HepG2 (cell line): ENCODE data around the gene TEX30. TPM values are rescaled to one million over a fixed set of nuclear protein-coding genes. Genes with fewer than 3 reads are reported as not detected.

ENCODE experiments used
- ATAC-seq: fragments of 200-7000 bp; cut with Tn5 transposase; 3 replicates; pipeline ENCODE4 v1.9.1; 2020; ENCODE audit warnings: mild to moderate bottlenecking, moderate library complexity
- BruUV-seq: library from RNA; stranded (reverse); fragments of 400-500 nt; replicated peaks from 2 replicates; lab custom pipeline; 2021; lab: Mats Ljungman, UMichigan
- CTCF ChIA-PET: fragments of 300-600 bp; formaldehyde crosslinking; extraction: SDS; loops from one replicate; lab custom pipeline; 2021; ENCODE audit warnings: low total read pairs, inconsistent platforms, low intra/inter-chr PET ratio; lab: Yijun Ruan, JAX
- POLR2A ChIA-PET: fragments of 350-600 bp; sonication (Branson Sonifier 250); formaldehyde crosslinking; loops from one replicate; lab custom pipeline; 2020; ENCODE audit warnings: antibody characterized with exemption, inconsistent platforms; lab: Yijun Ruan, JAX
- DNase-seq: peaks from one replicate; pipeline ENCODE4 v3.0.0-alpha.2; 2015; ENCODE audit warnings: low spot score
- FAIRE-seq: peaks from 3 replicates; lab custom pipeline; 2011; peaks lifted over from hg19 to GRCh38; lab: Jason Lieb, UNC
- H2AFZ ChIP-seq: one replicate; pipeline ENCODE4 v1.6.1; 2011; ENCODE audit warnings: low read length, inconsistent platforms
- H3K27ac ChIP-seq: fragments of 300-600 bp; 3 replicates; pipeline ENCODE4 v1.8.0; 2011; ENCODE audit warnings: mixed run types, mild to moderate bottlenecking, mixed read lengths, low read length, inconsistent platforms; ENCODE audit not compliant: insufficient read depth; ENCODE audit errors: extremely low read length
- H3K27me3 ChIP-seq, 2 experiments: fragments of 200-600 bp in 1 of 2; 2 replicates in 1 of 2; 3 replicates in 1 of 2; pipeline versions ENCODE4 v1.6.0 to v1.8.0; 2011; ENCODE audit warnings: low read length in 2 of 2, mild to moderate bottlenecking in 2 of 2, moderate library complexity in 2 of 2, inconsistent platforms in 1 of 2; ENCODE audit not compliant: insufficient read depth in 2 of 2, control insufficient read depth in 1 of 2
- H3K36me3 ChIP-seq, 2 experiments: fragments of 200-600 bp in 1 of 2; replicated peaks in 1 of 2; 2 replicates in 1 of 2; 3 replicates in 1 of 2; pipeline versions ENCODE4 v1.5.1 to v1.8.0; 2011; ENCODE audit warnings: low read length in 2 of 2, inconsistent platforms in 1 of 2; ENCODE audit not compliant: insufficient read depth in 2 of 2, control insufficient read depth in 1 of 2
- H3K4me1 ChIP-seq: 2 replicates; pipeline ENCODE4 v1.5.1; 2012; ENCODE audit warnings: low read length, inconsistent platforms; ENCODE audit not compliant: insufficient read depth
- H3K4me2 ChIP-seq: 2 replicates; pipeline ENCODE4 v1.6.0; 2011; ENCODE audit warnings: low read depth, low read length, inconsistent platforms
- H3K4me3 ChIP-seq, 3 experiments: fragments of 200-600 bp in 1 of 3; sonication (generic), shearing (Covaris generic) in 1 of 3; replicated peaks in 1 of 3; 2 replicates each; pipeline ENCODE4 v1.5.1; 2011 to 2016; ENCODE audit warnings: low read length in 3 of 3, inconsistent platforms in 2 of 3, low read depth in 2 of 3, mild to moderate bottlenecking in 2 of 3, control low read depth in 1 of 3, mixed read lengths in 1 of 3; ENCODE audit not compliant: insufficient read depth in 1 of 3
- H3K79me2 ChIP-seq: one replicate; pipeline ENCODE4 v1.6.1; 2011; ENCODE audit warnings: low read length, inconsistent platforms; ENCODE audit not compliant: insufficient read depth
- H3K9ac ChIP-seq: 2 replicates; pipeline ENCODE4 v1.6.0; 2011; ENCODE audit warnings: mild to moderate bottlenecking, low read depth, low read length, inconsistent platforms; ENCODE audit not compliant: insufficient read depth
- H3K9me3 ChIP-seq: 2 replicates; pipeline ENCODE4 v1.5.1; 2012; ENCODE audit warnings: mild to moderate bottlenecking, low read length
- H4K20me1 ChIP-seq: 2 replicates; pipeline ENCODE4 v1.6.0; 2011; ENCODE audit warnings: inconsistent platforms, mild to moderate bottlenecking, low read length, moderate library complexity; ENCODE audit not compliant: insufficient read depth
- EEA1 ChIP-seq: sonication (generic); formaldehyde crosslinking; IDR thresholded peaks from 2 replicates; pipeline ENCODE4 v1.5.1; 2020; ENCODE audit warnings: mild to moderate bottlenecking, missing genetic modification reagents, borderline replicate concordance
- ONECUT2 ChIP-seq: sonication (generic); formaldehyde crosslinking; IDR thresholded peaks from 2 replicates; pipeline ENCODE4 v1.4.0; 2020; ENCODE audit warnings: missing genetic modification reagents
- PLRG1 ChIP-seq: fragments of 450-650 bp; conservative IDR thresholded peaks from 2 replicates; pipeline ENCODE4 v1.6.1; 2016
- RORA ChIP-seq: sonication (generic); formaldehyde crosslinking; IDR thresholded peaks from 2 replicates; pipeline ENCODE4 v1.5.0; 2020; ENCODE audit warnings: mild to moderate bottlenecking, missing genetic modification reagents, moderate library complexity
- SMARCC2 ChIP-seq: fragments of 450-650 bp; IDR thresholded peaks from 2 replicates; pipeline ENCODE4 v1.6.1; 2017; ENCODE audit warnings: antibody characterized with exemption, mild to moderate bottlenecking
- ZFP62 ChIP-seq: sonication (generic); formaldehyde crosslinking; IDR thresholded peaks from 2 replicates; pipeline ENCODE4 v1.4.0; 2020; ENCODE audit warnings: missing genetic modification reagents
- ZIK1 ChIP-seq: sonication (generic); formaldehyde crosslinking; IDR thresholded peaks from 2 replicates; pipeline ENCODE4 v1.5.0; 2020; ENCODE audit warnings: mild to moderate bottlenecking, low read depth, missing genetic modification reagents, borderline replicate concordance
- ZNF232 ChIP-seq: sonication (generic); formaldehyde crosslinking; IDR thresholded peaks from 2 replicates; pipeline ENCODE4 v1.4.0; 2020; ENCODE audit warnings: missing genetic modification reagents, borderline replicate concordance
- ZNF251 ChIP-seq: sonication (generic); formaldehyde crosslinking; IDR thresholded peaks from 2 replicates; pipeline ENCODE4 v1.9.0; 2021; ENCODE audit warnings: mild to moderate bottlenecking, missing genetic modification reagents
- ZNF33B ChIP-seq: sonication (generic); formaldehyde crosslinking; IDR thresholded peaks from 2 replicates; pipeline ENCODE4 v1.5.1; 2020; ENCODE audit warnings: mild to moderate bottlenecking, missing genetic modification reagents
- ZNF547 ChIP-seq: sonication (generic); formaldehyde crosslinking; IDR thresholded peaks from 2 replicates; pipeline ENCODE4 v1.5.1; 2020; ENCODE audit warnings: mild to moderate bottlenecking, missing genetic modification reagents
- WGBS: methylation state at CpG from one replicate; pipeline ENCODE4 v1.1.6; 2017; ENCODE audit warnings: low lambda C conversion rate; 5-methylcytosine and 5-hydroxymethylcytosine counted together
- in situ Hi-C: cut with HindIII; loops from 2 replicates; pipeline ENCODE4 v1.10.0; 2017; ENCODE audit warnings: low pct_unique_long_range_greater_than_20kb; ENCODE audit not compliant: extremely low pct_ligation_motif_present
- intact Hi-C: fragments of 100-400 bp; cut with micrococcal nuclease; formaldehyde crosslinking; loops from one replicate; pipeline ENCODE4 v1.10.0; 2022; ENCODE audit not compliant: unreplicated experiment
- polyA plus RNA-seq, 8 experiments: library from polyadenylated mRNA; depleted of rRNA in 3 of 8; stranded (reverse) in 7 of 8; unstranded in 1 of 8; fragments of >200 nt; fragmentation: Illumina TruSeq in 4 of 8; extraction: Trizol in 4 of 8; gene quantifications; 2 replicates each; pipeline versions ENCODE4 v1.2.1 to v1.2.3, GENCODE V29; 2011 to 2016; ENCODE audit warnings: low read depth in 4 of 8, missing spikeins in 1 of 8, mixed read lengths in 1 of 8; ENCODE audit not compliant: insufficient read depth in 1 of 8
- total RNA-seq, 5 experiments: library from RNA; depleted of rRNA; stranded (reverse); fragments of >200 nt; fragmentation: Illumina TruSeq; extraction: Trizol; gene quantifications; 2 replicates each; pipeline ENCODE4 v1.2.3, GENCODE V29; 2016; ENCODE audit warnings: low read depth in 1 of 5
- TF ChIP-seq, protein P1 (sequence below): sonication (generic); formaldehyde crosslinking; IDR thresholded peaks from 2 replicates; pipeline ENCODE4 v1.8.0; 2022; ENCODE audit warnings: mild to moderate bottlenecking, missing genetic modification reagents, moderate library complexity
- TF ChIP-seq, protein P2 (sequence below): sonication (generic); formaldehyde crosslinking; IDR thresholded peaks from 2 replicates; pipeline ENCODE4 v1.4.0; 2020; ENCODE audit warnings: mild to moderate bottlenecking, missing genetic modification reagents, borderline replicate concordance
- TF ChIP-seq, protein P3 (sequence below): fragments of 450-650 bp; IDR thresholded peaks from 2 replicates; pipeline ENCODE4 v1.6.1; 2017
- TF ChIP-seq, protein P4 (sequence below): sonication (generic); formaldehyde crosslinking; conservative IDR thresholded peaks from 2 replicates; pipeline ENCODE4 v1.8.0; 2022; ENCODE audit warnings: low read depth, missing genetic modification reagents

TEX30 gene
- total and polyA plus RNA-seq, 2 of the 13 experiments (the other 11 are each of a cell fraction or from before 2014, with no cell fraction given), result 0.60 to 1.2 TPM

DNA sequence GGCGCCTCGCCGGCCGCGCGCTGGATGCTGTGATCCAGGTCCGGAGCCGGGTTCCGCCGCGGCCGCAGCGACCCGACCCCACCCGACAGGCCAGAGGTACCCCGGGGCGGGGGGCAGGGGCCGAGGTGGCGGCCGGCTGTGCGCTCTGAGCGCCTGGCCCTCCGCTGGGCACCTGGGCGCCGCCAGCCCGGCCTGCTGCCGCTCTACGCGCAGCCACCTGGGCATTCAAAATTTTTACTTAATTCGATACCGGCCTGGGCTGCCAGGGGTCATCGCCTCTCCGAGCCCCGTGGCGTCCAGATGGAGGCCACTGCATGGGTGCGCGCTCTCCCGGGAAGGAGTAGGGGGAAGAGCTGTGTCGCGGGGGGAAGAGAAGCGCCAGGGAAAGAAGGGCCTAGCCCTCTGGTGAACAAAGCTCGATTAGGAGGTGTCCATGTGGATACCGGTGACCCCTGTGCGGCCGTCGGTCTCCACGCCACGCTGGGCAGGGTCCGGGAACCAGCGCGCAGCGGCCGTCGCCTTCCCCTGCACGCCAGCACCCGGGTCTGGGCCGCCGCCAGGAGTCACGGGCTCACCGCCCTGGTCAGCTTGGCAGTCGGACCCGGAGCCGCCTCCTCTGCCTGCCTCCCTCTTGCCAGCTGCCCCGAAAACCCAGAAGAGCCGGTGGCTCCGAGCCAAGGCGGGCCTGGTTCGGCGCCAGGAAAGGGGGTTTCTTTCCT lies 26.0 kb upstream of the TEX30 start:
- Histone ChIP-seq H3K4me3 (peak overlapping the region; percentile 70 to 89 (median 83)), H3K9me3 (no peaks in the 10 kb centered on the region), H3K4me2 (peak overlapping the region; percentile 74), H2AFZ (no peak overlapping the region), H3K79me2 (peaks cover 28% of the 10 kb centered on the region), H3K4me1 (peaks cover 24% of the 10 kb centered on the region), H3K36me3 (no peaks in the 10 kb centered on the region; a peak in 1 of 5 replicates), H3K27me3 (no peaks in the 10 kb centered on the region; a peak in 1 of 5 replicates), H3K9ac (peak overlapping the region; percentile 87), H4K20me1 (no peaks in the 10 kb centered on the region), H3K27ac (peak overlapping the region; percentile 78)
- in situ Hi-C loops, result no loop called here
- POLR2A ChIA-PET, result interaction anchor here (1.0 to 3.6 kb wide), 4 partner anchors 29 to 203 kb away, joined by 4 to 21 read pairs (median 8); partner anchors contain the start of gene ERCC5
- peak; percentile 46 for ATAC-seq
- FAIRE-seq, result no peak
- CTCF ChIA-PET, result interaction anchor here (1.4 to 2.0 kb wide), 3 partner anchors 48 to 219 kb away, joined by 4 to 9 read pairs (median 6); no protein-coding TSS in a partner anchor
- DNase-seq, result no peak
- WGBS, result 2% methylated on average over 15 of the region's 69 CpGs
- intact Hi-C loops, result loop anchor here (1.0 kb wide), 5 partner anchors 28 to 219 kb away; no protein-coding TSS in a partner anchor
- no TSS peak for BruUV-seq
- no peak for TF ChIP-seq ZFP62
- TF ChIP-seq ONECUT2 (CRISPR knock-in tag), result no peak
- TF ChIP-seq, protein P1, sequence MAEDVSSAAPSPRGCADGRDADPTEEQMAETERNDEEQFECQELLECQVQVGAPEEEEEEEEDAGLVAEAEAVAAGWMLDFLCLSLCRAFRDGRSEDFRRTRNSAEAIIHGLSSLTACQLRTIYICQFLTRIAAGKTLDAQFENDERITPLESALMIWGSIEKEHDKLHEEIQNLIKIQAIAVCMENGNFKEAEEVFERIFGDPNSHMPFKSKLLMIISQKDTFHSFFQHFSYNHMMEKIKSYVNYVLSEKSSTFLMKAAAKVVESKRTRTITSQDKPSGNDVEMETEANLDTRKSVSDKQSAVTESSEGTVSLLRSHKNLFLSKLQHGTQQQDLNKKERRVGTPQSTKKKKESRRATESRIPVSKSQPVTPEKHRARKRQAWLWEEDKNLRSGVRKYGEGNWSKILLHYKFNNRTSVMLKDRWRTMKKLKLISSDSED (CRISPR knock-in tag), result no peak
- no peak for TF ChIP-seq EEA1 (CRISPR knock-in tag)
- TF ChIP-seq ZNF251, result 0 out of 2 replicates have a peak, but pooled peaks have one; percentile 36
- TF ChIP-seq, protein P2, sequence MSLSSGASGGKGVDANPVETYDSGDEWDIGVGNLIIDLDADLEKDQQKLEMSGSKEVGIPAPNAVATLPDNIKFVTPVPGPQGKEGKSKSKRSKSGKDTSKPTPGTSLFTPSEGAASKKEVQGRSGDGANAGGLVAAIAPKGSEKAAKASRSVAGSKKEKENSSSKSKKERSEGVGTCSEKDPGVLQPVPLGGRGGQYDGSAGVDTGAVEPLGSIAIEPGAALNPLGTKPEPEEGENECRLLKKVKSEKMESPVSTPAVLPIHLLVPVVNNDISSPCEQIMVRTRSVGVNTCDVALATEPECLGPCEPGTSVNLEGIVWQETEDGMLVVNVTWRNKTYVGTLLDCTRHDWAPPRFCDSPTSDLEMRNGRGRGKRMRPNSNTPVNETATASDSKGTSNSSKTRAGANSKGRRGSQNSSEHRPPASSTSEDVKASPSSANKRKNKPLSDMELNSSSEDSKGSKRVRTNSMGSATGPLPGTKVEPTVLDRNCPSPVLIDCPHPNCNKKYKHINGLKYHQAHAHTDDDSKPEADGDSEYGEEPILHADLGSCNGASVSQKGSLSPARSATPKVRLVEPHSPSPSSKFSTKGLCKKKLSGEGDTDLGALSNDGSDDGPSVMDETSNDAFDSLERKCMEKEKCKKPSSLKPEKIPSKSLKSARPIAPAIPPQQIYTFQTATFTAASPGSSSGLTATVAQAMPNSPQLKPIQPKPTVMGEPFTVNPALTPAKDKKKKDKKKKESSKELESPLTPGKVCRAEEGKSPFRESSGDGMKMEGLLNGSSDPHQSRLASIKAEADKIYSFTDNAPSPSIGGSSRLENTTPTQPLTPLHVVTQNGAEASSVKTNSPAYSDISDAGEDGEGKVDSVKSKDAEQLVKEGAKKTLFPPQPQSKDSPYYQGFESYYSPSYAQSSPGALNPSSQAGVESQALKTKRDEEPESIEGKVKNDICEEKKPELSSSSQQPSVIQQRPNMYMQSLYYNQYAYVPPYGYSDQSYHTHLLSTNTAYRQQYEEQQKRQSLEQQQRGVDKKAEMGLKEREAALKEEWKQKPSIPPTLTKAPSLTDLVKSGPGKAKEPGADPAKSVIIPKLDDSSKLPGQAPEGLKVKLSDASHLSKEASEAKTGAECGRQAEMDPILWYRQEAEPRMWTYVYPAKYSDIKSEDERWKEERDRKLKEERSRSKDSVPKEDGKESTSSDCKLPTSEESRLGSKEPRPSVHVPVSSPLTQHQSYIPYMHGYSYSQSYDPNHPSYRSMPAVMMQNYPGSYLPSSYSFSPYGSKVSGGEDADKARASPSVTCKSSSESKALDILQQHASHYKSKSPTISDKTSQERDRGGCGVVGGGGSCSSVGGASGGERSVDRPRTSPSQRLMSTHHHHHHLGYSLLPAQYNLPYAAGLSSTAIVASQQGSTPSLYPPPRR, result no peak
- no peak for TF ChIP-seq ZNF232
- TF ChIP-seq SMARCC2, result no peak
- TF ChIP-seq, protein P3, sequence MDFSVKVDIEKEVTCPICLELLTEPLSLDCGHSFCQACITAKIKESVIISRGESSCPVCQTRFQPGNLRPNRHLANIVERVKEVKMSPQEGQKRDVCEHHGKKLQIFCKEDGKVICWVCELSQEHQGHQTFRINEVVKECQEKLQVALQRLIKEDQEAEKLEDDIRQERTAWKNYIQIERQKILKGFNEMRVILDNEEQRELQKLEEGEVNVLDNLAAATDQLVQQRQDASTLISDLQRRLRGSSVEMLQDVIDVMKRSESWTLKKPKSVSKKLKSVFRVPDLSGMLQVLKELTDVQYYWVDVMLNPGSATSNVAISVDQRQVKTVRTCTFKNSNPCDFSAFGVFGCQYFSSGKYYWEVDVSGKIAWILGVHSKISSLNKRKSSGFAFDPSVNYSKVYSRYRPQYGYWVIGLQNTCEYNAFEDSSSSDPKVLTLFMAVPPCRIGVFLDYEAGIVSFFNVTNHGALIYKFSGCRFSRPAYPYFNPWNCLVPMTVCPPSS, result no peak
- peak; percentile 8; the same call in 1 of the 2 replicates for TF ChIP-seq ZIK1
- no peak for TF ChIP-seq RORA (CRISPR knock-in tag)
- TF ChIP-seq, protein P4, sequence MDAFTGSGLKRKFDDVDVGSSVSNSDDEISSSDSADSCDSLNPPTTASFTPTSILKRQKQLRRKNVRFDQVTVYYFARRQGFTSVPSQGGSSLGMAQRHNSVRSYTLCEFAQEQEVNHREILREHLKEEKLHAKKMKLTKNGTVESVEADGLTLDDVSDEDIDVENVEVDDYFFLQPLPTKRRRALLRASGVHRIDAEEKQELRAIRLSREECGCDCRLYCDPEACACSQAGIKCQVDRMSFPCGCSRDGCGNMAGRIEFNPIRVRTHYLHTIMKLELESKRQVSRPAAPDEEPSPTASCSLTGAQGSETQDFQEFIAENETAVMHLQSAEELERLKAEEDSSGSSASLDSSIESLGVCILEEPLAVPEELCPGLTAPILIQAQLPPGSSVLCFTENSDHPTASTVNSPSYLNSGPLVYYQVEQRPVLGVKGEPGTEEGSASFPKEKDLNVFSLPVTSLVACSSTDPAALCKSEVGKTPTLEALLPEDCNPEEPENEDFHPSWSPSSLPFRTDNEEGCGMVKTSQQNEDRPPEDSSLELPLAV (CRISPR knock-in tag), result no peak
- no peak for TF ChIP-seq PLRG1
- TF ChIP-seq ZNF33B (CRISPR knock-in tag), result no peak
- 0 out of 2 replicates have a peak, but pooled peaks have one; percentile 25 for TF ChIP-seq ZNF547 (CRISPR knock-in tag)
